DMS 273 (cell line): Measurements from ENCODE around the gene ZBTB9.

Source experiments
- DNase-seq: peaks from one replicate; lab custom pipeline; 2025; ENCODE audit not compliant: unreplicated experiment; lab: John Stamatoyannopoulos, UW

The ZBTB9 gene

GRCh38 chr6:33432546-33432945 is 21.8 kb upstream of the ZBTB9 start:
- no peak for DNase-seq

GRCh38 chr6:33433001-33433543 is 21.3 kb upstream of the ZBTB9 start:
- no peak for DNase-seq

DNA sequence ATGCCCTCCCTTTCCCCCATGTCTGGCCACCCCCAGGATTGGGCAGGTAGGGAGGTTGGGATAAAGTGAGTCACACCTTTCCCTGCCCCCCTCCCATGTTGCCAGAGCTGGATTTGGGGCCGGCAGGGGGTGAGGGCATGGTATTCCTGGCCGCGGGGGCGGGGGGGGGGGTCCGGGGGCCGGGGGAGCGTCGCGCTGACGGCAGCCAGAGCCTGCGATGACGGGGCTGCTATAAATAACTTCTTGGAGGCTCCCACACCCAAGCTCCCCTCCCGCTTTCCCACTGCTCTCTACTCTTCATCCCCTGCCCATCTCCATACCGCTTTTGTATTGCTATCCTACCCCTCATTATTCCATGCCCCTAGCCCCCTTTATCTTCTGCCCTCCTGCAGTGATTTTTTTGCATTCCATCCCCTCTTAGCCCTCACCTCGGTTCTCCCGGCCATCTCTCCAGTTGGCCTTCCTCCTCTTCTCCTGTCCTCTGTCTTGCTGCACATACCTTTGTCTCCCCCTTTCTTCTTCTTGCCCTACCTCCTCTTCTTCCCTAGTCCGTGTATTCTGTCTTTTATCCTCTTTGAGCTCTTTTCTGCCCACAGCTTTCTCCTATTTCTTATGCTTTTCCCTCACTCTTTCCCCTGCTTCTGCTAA is 20.7 kb upstream of the ZBTB9 start:
- DNase-seq: no peak

- no peak for DNase-seq
Observed at GRCh38 chr6:33434961-33435360, 19.4 kb upstream of the ZBTB9 start.

DNA sequence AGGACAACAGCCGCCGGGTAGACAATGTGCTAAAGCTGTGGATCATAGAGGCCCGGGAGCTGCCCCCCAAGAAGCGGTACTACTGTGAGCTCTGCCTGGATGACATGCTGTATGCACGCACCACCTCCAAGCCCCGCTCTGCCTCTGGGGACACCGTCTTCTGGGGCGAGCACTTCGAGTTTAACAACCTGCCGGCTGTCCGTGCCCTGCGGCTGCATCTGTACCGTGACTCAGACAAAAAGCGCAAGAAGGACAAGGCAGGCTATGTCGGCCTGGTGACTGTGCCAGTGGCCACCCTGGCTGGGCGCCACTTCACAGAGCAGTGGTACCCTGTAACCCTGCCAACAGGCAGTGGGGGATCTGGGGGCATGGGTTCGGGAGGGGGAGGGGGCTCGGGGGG is 16.7 kb upstream of the ZBTB9 start:
- no peak for DNase-seq

DNA sequence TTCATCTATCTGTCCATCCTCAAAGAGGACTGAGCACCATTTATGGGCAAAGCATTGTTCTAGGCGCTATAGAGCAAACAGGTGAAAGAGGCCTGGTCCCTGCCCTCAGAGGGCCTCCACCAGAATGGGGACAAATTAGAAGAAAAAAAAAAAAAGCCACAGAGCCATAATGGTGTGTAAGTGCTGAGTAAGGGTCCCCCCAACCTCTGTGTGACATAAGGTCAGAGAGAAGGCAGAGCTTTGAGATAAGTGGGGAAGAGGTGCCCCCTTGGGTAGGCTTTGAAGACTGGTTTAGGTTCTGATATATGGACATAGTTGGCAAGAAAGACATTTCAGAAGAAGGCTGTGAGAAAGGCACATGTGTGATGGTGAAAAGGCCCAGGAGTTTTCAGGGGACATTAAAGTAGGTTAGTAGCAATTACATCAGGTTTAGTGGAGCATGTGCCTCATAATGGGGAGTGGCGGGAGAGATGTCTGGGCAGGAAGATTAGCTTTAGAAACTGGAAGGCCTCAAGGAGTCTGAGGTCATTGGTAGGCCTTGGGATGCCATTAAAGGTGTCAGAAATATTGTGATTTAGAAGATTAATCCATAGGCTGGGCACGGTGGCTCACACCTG is 15.3 kb upstream of the ZBTB9 start:
- no peak for DNase-seq

DNA sequence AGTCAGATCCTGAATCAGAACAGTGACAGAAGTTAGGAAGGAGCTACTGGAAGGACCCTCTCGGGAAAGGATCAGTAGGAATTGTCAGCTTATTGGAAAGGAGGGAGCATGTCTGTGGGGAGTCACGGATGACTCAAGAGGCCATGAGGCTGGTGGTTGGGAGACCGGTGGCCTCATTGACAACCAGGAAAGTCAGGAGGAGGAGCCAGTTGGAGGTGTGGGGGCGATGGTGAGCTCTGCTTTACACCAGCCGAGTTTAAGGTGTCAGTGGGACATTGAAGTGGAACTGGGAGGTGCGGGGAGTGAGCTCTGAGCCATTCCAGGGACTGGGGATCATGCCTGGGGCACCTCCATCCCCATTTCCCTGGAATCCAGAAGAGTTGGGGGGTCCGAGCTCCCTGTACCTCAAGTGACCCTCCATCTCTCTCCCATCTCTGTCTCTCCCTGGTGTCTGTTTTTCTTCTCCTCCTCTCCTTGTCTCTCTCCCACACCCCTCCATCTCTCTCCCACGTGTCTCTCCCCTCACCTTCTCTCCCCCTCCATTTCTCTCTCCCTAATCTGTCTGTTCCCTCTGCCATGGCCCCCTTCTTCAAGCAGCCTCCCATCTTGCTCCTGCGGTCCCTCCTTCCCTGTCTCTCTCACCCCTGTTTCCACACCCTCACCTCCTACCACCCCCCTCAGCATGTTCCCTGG is 14.3 kb upstream of the ZBTB9 start:
- DNase-seq: no peak

- no peak for DNase-seq
Observed at GRCh38 chr6:33440649-33441309, 13.6 kb upstream of the ZBTB9 start.

- no peak for DNase-seq
Observed at GRCh38 chr6:33441457-33441856, 12.9 kb upstream of the ZBTB9 start.

DNA sequence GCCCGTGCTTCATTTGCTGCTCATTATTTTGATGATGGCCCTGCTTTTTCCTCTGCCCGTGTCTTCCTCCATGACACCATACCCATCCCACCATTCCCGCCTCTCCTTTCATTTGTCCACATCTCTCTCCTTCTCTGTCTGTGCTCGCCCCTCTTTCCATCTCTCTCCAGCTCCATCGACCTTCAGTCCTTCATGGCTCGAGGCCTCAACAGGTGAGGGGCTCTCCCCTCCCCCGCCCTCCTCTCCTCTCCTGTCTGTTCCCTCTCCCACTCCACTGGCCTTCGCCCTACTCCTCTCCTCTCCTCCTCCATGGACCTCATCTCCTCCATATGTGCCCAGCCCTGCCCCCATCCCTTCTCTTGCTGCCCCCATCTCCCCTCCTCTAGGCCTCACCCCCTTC is 12.1 kb upstream of the ZBTB9 start:
- no peak for DNase-seq

GRCh38 chr6:33443025-33443424 is 11.4 kb upstream of the ZBTB9 start:
- DNase-seq: no peak

DNA sequence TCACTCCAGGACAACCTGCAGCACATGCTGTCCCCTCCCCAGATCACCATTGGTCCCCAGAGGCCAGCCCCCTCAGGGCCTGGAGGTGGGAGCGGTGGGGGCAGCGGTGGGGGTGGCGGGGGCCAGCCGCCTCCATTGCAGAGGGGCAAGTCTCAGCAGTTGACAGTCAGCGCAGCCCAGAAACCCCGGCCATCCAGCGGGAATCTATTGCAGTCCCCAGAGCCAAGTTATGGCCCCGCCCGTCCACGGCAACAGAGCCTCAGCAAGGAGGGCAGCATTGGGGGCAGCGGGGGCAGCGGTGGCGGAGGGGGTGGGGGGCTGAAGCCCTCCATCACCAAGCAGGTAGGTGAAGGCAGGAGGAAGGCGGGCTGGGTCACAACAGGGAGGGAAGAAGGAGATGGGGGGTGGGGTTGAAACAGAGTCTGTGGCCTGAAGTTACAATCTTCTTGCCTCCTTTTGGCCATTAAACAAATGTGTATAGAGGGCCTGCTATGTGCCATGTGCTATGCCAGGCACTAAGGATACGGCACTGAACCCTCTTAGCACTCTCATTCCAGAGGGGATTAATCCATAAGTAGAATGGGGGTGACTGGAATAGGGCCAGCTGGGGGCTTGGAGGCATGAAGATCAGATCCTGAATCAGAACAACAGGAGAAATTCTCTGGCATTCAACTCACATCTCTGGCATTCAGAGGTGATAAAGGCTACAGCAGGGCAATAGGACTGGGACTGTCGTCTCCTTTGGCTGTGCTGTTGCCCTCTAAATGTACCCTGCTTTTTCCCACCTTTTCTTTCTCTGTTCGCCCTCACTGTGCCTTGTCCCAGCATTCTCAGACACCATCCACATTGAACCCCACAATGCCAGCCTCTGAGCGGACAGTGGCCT is 10.5 kb upstream of the ZBTB9 start:
- no peak for DNase-seq

- DNase-seq: no peak
Observed at GRCh38 chr6:33445119-33445603, 9.2 kb upstream of the ZBTB9 start.

DNA sequence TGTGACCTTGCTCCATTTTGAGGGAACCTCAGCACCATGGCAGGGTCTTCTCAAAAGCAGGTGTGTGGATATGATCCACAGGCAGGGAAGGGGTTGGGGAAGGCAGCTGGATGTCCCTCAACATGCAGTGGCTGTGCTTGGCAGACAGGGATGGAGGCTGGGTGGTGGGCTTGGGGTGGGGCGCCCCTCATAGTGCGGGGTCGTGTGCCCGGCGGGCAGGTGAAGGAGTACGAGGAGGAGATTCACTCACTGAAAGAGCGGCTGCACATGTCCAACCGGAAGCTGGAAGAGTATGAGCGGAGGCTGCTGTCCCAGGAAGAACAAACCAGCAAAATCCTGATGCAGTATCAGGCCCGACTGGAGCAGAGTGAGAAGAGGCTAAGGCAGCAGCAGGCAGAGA is 8.0 kb upstream of the ZBTB9 start:
- no peak for DNase-seq

DNA sequence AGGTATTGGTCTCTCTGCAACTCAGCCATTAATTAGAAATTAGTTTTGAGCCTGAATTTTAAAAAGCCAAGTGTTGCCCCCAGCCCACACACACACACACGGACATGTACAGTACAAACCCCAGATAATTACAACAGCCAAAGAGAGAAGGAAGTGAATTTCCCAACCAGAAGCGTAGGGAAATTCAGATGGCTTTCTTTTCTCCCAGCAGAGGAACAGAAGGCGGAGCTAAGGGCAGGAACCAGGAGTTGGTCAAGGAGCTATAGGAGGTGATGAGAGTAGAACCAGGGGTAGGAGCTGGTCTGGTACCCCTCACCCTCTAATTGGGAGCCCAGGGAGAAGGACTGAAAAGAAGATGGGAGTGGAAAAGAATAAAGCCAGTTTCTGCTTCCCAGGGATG is 3.9 kb upstream of the ZBTB9 start:
- DNase-seq: no peak

DNA sequence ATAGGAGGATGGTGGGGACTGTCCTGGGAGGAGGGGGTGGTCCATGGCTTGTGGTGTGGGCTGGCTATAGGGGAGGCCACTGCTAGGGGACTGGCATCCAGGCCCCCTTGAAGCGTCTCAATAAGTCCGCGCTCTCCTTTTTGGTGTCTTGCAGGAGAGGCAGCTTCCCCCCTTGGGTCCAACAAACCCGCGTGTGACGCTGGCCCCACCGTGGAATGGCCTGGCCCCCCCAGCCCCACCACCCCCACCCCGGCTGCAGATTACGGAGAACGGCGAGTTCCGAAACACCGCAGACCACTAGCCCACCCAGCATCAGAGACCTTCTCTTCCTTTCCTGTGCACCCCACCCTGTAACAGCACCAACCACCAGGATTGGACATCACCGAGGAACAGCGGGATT is 2.8 kb upstream of the ZBTB9 start:
- DNase-seq: no peak

DNA sequence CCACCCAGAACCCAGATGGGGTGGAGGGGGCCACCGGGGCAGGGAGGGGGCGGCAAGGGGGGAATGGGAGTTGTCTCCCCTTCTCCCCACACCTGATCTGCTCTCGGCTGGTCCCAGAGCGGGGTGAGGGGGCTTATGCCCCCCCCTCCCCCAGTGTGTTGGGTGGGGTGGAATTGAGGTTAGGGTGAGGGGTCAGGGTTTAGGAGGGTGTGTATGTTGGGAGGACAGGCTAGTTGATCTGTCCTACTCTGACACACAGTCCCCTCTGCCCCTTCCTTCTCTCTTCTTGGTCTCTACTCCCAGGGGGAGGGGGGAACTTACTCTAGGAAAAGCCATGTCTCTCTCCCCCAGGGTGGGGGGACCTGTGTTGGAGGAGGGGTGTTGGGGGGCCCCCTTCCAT is 1.9 kb upstream of the ZBTB9 start:
- DNase-seq: no peak

GRCh38 chr6:33453393-33454008 is 875 bp upstream of the ZBTB9 start:
- DNase-seq: peak; percentile 34

- no peak for DNase-seq
Observed at GRCh38 chr6:33455051-33455450, 675 bp downstream of the ZBTB9 start.

DNA sequence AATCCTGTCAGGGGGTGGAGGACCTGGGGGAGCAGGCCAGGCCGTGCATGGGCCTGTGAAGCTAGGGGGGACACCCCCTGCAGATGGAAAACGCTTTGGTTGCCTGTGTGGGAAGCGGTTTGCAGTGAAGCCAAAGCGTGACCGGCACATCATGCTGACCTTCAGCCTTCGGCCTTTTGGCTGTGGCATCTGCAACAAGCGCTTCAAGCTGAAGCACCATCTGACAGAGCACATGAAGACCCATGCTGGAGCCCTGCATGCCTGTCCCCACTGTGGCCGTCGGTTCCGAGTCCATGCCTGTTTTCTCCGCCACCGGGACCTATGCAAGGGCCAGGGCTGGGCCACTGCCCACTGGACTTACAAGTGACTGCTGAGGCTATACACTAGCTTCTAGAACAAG is 1.8 kb downstream of the ZBTB9 start:
- no peak for DNase-seq
